GM19328 (cell line): ENCODE results near the gene THSD7A.

Experiments used
- ATAC-seq: cut with Tn5 transposase; IDR thresholded peaks from one replicate; pipeline ENCODE4 v1.9.1; 2021; ENCODE audit warnings: mild to moderate bottlenecking, moderate library complexity; ENCODE audit not compliant: unreplicated experiment

The THSD7A gene

DNA sequence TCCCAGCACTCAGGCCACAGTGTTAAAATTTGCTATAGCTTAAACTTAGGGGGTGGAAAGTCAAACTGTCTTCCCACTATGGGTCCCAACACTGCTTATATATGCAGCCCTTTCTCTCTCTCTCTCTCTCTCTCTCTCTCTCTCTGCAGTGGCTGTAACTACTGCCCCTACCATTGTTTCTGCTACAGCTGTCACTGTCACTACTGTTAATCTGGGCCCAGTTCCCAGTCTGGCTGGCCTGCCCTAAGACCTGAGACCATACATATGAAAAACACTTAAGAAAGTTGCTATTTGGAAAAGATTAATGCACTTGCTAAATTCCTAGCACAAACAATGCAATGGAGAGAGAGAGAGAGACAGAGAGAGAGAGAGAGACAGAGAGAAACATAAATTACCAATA is 78.6 kb downstream of the THSD7A start:
- no peak for ATAC-seq

DNA sequence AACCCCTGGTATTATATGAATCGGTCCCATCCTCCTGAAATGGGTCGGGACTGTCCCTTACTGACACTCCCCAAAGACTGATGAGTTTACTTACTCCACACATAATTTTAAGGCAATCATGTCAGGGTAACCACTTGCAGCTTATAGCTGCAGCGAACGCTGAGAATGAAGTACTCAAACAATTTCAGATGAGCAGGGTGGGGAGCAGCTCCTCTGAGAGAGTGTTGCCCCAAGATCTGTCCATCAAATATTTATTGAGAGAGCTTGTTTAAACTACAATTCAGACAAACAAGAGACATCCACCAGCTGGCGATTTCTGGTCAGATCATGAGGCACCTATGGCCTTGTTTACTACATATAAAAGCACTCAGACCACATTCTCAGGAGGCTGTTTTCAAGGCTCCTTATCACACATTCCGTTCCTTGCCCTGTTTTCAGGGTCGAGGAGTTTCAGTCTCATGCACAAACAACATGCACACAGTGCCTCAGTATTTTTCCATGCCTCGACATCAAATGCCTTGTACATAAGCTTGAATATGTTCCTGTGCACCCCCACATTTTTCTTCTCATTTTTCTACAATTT is 80.1 kb downstream of the THSD7A start:
- ATAC-seq = no peak

DNA sequence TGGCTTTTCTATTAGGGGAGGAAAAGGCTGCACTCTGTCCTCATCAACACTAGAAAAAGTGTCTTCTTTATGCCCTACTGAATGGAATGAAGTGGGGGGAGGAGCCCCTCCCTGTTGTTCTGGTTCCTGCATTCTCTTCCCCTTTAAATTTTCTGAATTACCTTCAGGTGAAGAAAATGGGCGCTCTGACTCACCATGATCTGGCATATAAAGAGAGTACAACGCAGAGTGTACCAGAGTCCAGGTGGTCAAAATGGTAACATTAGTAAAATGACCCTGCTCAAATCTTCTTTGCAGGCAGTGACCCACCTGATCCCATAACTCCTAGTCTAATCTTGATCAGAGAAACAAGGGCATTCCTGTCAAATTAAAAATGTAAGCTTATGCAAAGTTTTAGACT is 80.7 kb downstream of the THSD7A start:
- ATAC-seq = no peak

DNA sequence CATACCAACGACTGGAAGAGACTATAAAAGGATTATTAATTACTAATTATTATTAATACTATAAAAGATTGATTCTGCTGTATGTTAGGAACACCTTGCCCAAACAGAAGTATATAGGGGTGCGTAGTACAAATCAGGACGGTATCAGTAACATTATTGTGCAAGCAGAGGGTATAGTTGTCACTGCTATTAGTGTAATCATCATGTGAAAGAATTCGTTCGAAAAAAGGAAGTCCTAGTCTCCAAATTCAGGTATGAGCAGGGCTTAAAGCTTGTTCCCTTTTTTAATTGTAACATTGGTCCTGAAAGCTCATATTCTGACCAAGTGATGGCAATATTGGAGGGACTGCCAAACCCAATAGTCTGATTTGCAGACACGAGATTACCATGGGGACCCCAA is 81.8 kb downstream of the THSD7A start:
- no peak for ATAC-seq

DNA sequence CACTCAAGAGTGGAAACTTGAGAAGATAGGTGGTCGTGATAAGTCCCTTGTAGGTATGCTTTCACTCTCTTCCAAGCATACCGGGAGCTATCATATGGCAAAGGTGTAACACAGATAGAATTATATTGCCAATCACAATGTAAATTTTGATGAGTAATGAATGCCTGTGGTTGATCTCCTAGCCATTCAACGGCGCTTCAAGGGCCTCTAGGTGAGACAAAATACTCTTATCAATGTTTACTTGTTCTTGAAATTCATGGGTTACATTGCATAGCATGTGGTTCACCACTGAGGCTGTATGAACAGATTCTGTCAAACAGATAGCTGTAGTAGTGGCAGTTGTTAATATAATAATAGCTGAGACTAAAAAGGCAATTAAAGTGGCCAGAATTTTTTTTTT is 82.4 kb downstream of the THSD7A start:
- ATAC-seq = no peak

DNA sequence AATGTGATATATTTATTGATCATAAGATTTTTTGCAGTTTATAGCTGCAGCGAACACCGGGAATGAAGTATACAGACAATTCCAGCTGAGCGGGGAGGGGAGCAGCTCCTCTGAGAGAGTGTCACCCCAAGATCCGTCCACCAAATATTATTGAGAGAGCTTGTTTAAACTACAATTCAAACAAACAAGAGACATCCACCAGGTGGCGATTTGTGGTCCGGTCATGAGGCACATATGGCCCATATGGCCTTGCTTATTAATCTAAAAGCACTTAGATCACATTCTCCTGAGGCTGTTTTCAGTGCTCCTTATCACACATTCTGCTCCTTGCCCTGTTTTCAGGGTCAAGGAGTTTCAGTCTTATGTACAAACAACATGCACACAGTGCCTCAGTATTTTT is 83.1 kb downstream of the THSD7A start:
- no peak for ATAC-seq

DNA sequence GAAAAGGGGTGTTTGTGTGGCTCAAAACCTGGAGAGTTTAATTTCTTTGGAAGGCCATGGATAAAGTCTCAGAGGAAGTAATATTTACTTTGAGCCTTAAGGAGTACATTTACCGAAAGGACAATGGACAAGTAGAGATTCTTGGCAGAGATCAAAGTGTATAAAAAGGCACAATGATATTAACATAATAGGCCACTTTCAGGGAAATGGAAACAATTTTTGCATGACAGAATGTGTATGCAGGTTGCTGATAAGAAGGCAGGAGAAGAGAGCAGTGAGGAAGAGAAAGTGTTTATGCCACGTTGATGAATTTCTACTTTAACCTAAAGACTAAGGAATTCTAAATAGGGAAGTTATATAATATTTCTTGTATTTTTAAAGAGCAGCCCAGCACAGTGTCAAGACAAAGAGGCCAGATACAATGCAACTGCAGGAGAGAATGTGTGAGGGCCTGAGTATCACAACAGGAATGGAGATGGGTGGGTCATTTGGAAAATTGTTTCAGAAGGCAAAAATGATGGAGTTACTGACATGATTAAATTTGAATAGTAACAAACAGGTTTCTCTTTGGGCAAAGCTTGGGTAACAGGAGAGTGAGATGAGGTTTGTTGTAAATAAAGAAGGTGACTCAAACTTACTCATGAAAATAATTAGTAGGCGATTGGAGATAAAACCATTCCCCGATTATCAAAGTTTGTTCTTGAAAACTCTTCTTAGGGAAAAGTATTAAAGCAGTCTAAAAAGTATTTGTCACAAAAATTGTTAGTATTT is 84.1 kb downstream of the THSD7A start:
- no peak for ATAC-seq

DNA sequence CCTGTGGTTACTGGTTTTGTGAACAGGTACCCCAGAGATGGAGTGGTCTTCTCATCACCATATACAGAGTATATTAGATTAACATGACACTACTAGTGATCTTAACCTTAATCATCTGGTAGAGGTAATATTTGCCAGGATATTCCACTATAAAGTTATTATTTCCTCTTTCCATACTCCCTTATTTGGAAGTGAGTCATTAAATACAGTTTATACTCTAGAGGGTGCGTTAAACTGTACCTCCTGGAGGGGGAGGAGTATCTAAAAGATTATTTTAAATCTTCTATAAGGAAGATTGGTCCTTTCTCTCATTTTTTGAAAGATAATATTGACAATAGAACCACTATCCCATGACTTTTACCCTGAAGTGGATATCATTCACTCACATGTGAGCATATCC is 85.4 kb downstream of the THSD7A start:
- no peak for ATAC-seq

DNA sequence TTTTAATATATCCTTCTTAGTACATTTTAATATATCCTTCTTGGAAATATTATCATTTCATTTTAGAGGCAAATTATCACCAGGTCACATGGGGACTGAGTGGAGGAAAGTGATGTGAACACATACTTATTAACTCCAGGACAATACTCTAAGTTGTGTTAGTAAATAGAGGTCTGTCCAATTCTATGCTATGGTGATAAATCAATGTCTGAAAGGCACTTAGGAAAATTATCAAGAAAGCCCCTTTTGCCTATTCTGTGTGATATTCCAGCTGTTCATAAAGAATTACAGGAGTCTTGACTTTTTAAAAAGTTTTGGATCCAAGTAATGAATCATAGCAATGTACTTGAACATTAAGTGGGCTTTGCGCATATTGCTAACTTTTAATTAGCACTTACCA is 88.5 kb downstream of the THSD7A start:
- ATAC-seq = no peak

DNA sequence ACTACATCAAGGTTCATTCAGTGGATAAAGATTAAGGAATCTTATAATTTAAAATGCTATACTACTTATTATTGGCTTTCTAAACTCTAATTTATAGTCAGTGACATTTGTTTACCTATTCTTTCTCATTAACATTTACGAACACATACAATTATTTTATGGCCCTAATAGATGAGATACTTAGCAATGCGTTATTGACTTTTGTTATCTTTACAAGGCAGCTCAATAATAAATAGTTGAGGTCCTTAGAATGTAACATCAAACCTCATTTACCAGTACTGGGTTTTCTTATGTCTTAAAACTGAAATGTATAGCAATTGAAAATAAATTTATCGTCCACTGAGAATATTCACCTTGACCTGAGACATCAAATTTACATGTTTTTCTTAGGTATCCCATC is 89.0 kb downstream of the THSD7A start:
- no peak for ATAC-seq

DNA sequence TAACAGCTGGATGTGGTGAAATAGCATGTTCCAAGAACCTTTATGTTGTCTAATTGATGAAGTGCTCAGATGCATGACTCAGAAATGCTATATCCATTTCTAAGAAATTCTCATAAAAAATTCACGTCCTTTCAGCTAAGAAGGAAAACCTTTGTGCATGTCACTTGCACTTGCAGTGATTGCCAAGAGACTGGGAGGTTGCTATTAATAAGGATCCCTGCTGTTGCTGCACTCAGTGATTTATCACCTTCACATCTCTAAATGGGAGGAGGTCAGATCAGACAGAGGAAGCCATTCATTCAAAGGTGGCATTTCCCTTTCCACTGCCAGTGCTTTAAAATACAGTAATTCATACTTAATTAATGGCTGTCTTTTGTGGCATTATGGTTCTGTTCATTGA is 89.5 kb downstream of the THSD7A start:
- no peak for ATAC-seq

DNA sequence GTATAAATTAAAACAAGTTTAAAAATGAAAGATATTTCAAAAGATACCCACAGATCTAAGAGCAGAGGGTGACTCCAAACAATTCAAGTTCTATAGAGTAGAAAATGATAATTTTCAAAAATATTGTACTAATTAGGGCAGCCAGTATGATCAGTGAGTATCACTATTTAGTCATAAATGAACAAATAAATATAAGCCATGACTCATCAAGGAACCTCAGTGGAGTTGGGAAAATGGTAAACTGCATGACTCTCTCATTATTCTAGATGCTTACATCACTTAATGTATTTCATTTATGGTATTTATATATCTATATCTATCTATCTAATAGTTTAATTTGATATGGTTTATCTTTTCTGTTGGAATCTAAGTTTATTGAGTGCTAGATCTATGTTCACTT is 94.3 kb downstream of the THSD7A start:
- ATAC-seq = no peak

DNA sequence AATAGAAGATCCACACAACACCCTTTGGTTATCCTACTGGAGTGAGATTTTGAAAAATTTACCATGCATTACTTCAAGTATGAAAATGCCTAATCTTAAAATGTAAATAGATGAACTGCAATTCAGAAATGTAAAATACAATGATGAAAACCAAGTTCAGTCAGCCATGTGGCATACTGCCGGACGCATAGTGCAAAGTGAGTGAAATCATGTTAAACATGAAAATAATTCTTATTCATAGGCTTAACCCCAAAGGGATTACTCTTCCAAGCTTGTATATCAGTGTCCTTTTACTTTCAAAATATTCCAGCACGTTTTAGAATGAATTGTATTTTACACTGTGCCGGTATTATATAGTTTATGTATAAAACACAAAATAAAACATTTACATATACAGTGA is 99.8 kb downstream of the THSD7A start:
- ATAC-seq = no peak

DNA sequence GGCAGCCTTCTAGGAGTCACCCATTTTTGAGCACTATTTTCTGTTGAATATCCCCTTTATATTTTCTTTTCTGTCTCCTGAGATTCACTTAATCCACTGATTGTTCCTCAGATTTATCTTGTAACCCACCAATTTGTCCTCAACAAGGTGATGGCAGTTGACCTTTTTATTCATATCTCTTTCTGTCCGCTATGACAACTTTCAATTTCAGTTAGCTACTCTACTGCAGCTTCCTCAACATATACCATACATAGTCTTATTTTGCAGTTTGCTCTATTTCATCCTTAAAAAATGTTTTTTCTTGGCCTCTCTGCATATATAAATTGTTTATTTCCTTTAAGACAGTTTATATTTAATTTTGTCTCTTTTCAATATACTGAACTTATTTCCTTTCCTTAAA is 101.3 kb downstream of the THSD7A start:
- ATAC-seq = no peak

DNA sequence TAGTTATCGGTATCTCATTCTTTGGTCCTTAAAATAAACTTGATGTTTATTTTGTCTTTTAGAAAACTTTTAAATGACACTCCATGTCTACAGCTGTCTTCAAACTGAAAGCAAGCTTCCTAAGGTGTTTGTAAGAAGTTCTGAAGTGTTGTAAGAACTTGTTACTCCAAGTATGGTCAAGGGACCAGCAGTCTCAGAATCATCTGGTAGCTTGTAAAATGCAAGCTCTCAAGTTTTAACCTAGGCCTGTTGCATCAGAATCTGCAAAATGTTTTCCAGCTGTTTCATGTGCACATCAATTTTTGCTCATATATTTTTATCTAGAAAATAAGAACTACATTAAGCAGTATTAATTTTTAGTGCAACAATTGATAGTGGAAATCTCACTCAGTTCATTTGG is 104.1 kb downstream of the THSD7A start:
- no peak for ATAC-seq

DNA sequence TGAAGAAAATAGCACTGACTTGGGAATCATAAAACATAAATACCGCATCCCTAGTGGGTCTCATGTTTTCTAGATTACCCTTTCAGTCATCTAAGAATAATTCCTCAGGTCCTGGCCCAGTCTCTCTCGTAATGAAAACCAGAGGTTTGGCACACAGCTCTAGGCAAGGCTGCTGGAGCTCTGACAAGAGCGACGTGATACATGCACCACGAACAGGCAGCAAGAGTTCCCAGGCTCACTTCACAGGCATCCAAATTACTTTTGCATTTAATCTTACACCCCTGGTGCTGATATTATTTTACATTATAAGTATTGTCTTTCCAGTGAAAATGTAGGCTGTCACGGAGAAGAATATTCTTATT is 105.2 kb downstream of the THSD7A start:
- no peak for ATAC-seq

DNA sequence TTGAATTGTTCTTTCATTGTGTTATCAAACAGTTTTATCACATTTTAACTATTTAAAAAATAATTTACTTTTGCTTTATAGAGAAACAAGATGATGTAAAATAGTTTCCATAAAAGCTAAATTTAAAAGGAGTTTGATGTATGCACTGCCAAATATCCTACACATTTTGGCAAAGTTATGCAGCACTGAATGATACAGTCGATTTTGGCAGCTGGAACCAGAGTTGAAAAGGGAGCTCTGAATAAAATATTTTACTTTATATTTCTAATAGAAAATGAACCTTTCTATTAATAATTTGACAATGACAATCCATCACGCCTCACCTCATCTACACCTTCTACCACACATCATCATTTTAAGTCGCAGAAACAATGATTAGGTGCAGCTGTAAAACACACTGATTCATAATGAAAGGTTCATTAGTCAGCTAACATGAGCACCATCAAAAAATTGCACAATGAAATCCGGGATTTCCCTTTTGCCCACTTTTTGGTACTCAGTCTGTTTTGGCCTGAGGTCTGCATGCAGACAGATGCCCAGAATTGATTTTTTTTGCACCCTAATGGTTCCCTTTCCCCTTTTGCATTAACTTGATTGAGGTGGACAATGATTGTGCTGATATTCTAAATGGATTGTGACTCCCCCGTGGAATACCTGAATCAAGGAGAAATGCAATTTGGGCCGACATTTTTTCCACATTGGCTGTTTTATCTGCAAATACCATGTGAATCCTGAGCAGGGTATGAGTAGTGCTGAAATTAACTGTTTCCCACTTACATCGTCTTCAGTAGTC is 105.8 kb downstream of the THSD7A start:
- ATAC-seq = no peak

DNA sequence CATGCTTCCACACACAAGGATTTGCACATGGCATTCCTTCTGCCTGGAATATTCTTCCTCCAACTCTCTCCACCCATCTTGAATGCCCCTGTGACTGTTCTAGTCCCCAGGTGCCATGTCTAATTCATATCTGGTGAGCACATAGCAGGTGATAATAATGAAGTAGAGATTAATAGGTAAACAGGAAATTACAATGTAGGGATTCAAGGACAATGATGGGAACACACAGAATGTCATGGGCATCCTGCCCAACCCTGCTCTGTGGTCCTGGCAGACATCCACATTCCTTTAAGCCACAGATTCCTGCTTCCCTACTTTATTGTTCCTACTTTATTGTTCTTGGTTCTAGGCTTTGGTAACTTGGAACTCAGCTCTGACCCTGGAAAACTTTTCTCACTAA is 115.8 kb downstream of the THSD7A start:
- ATAC-seq = no peak

DNA sequence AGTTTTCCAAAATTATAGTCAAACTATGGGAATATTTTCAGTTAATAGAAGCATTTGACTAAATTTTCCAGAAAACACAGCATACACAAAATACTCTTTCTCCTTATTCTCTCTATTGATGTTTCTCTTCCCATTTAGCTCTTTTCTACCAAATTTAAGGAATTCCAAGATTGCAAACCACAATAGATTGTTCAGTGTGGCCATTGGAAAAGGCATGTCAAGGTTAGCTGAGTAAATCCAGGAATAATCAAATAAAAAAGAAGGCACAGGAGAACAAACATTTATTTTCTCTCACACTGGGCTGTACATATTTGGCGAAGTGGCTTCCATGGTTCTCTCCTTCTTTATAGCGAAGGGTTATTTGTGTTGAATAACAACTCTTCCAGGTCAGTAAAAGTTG is 117.3 kb downstream of the THSD7A start:
- no peak for ATAC-seq

DNA sequence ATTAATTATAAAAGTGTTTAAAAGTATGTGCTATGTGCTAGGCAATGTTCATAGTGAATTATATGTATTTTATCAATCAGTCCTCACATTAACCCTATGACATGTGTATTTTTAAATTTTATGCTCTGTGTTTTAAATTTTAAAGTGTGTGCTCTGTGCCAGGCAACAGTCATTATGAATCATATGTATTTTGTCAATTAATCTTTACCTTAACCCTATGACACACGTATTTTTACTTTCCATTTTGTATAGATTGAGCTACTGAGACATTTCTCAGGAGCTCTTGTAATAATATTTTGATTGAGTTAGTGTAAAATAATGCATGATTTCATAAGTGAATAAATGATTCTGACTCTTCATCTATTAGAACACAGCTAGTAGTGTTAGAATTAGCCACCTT is 117.8 kb downstream of the THSD7A start:
- no peak for ATAC-seq

DNA sequence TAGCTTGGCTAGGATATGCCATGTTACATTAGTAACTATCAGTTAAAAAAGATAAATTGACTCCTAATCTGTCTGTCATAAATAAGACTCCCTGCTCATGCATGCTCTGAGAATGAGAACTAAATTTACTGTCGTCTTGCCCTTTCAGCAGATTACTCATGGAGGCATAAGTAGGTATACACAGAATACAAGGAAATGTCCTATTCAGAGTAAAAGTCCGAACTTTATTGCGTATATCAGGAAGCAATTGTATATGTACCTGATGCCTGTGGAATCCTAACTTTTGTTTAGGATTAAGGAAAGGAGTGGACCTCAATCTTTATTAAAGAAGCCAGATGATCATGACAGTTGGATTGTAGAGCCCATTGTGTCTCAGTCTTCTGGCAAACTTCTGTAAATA is 118.6 kb downstream of the THSD7A start:
- no peak for ATAC-seq

DNA sequence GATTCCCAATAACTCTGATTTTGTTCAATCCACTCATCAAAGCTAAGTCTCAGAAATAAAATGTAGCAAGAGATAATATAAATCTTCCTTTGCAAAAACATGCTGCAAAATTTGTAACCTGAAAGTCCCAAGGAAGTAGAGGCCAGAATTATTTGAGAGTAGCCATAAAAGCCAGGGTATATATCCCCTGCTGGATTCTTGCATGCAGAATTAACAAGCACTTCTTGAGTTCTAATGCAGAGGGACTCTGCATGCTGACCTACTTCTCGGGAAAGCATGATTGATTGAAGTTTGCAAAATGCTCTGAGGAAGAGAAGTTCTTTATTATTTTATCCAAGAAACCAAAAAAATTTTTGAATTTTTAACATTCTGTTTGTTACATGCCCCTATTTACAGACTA is 121.6 kb downstream of the THSD7A start:
- no peak for ATAC-seq
